OCI-LY3 (cell line): Measurements from ENCODE around the gene PRKCG.

ENCODE experiments used
- EZH2phosphoT487 ChIP-seq: fragments of 200-600 bp; shearing (Covaris generic); IDR thresholded peaks from 2 replicates; pipeline ENCODE4 v1.6.1; 2018; ENCODE audit warnings: antibody characterized with exemption, mixed run types, low read depth
- TF ChIP-seq, protein P1 (sequence below): fragments of 200-600, 300-600 bp; sonication (generic); IDR thresholded peaks from 2 replicates; pipeline ENCODE4 v1.5.1; 2014; ENCODE audit warnings: antibody characterized with exemption, low read length, low read depth

DNA sequence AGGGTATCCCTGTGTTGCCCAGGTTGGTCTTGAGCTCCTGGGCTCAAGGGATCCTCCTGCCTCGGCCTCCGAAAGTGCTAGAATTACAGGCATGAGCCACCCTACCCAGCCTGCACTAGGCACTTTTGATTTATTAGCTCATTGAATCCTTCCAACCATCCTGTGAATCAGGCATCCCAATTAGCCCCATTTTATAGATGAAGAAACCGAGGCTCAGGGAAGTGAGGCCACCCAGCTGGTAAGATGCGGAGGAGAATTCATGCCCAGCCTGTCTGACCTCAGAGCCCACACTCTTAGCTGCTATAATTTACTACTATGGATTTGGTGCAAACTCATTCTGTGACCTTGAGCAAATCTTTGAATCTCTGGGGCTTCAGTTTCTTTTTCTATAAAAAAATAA is 62.9 kb downstream of the PRKCG start:
- TF ChIP-seq, protein P1, sequence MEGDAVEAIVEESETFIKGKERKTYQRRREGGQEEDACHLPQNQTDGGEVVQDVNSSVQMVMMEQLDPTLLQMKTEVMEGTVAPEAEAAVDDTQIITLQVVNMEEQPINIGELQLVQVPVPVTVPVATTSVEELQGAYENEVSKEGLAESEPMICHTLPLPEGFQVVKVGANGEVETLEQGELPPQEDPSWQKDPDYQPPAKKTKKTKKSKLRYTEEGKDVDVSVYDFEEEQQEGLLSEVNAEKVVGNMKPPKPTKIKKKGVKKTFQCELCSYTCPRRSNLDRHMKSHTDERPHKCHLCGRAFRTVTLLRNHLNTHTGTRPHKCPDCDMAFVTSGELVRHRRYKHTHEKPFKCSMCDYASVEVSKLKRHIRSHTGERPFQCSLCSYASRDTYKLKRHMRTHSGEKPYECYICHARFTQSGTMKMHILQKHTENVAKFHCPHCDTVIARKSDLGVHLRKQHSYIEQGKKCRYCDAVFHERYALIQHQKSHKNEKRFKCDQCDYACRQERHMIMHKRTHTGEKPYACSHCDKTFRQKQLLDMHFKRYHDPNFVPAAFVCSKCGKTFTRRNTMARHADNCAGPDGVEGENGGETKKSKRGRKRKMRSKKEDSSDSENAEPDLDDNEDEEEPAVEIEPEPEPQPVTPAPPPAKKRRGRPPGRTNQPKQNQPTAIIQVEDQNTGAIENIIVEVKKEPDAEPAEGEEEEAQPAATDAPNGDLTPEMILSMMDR, result no peak
- no peak for TF ChIP-seq EZH2phosphoT487
